Central memory CD4-positive, alpha-beta T cell (primary cell): ENCODE data around the gene GPRIN2.
"Not testable (repeated sequence)": the region's sequence is repeated elsewhere in the genome, so short reads cannot be mapped to it uniquely, and the experiment has no call there.

Experiments
- DNase-seq: peaks from one replicate; pipeline ENCODE4 v3.0.0; 2022

GPRIN2 gene

GRCh38 chr10:46534828-46535524 is 21.5 kb downstream of the GPRIN2 start:
- no peak for DNase-seq

GRCh38 chr10:46532256-46532655 is 24.2 kb downstream of the GPRIN2 start:
- DNase-seq = not testable (repeated sequence)

- DNase-seq = no peak
These were observed 25.9 kb downstream of the GPRIN2 start for GRCh38 chr10:46530249-46531186.

- DNase-seq = not testable (repeated sequence)
These were observed 26.7 kb downstream of the GPRIN2 start for GRCh38 chr10:46529742-46530141.

GRCh38 chr10:46528675-46529615 is 27.5 kb downstream of the GPRIN2 start:
- DNase-seq = no peak

- DNase-seq = no peak
These were observed 28.2 kb downstream of the GPRIN2 start for GRCh38 chr10:46528171-46528671.

- DNase-seq = no peak
These were observed 29.1 kb downstream of the GPRIN2 start for GRCh38 chr10:46527241-46527811.

GRCh38 chr10:46526682-46527038 is 29.8 kb downstream of the GPRIN2 start:
- no peak for DNase-seq

- no peak for DNase-seq
These were observed 30.4 kb downstream of the GPRIN2 start for GRCh38 chr10:46525824-46526681.

GRCh38 chr10:46525177-46525823 is 31.2 kb downstream of the GPRIN2 start:
- no peak for DNase-seq

GRCh38 chr10:46524472-46525176 is 31.8 kb downstream of the GPRIN2 start:
- DNase-seq = no peak

- DNase-seq = no peak
These were observed 32.4 kb downstream of the GPRIN2 start for GRCh38 chr10:46523962-46524471.

- no peak for DNase-seq
These were observed 33.1 kb downstream of the GPRIN2 start for GRCh38 chr10:46523119-46523961.

GRCh38 chr10:46522295-46523118 is 34.0 kb downstream of the GPRIN2 start:
- DNase-seq = no peak

- DNase-seq = no peak
These were observed 35.5 kb downstream of the GPRIN2 start for GRCh38 chr10:46520941-46521340.

GRCh38 chr10:46520381-46520780 is 36.1 kb downstream of the GPRIN2 start:
- no peak for DNase-seq

- DNase-seq = no peak
These were observed 38.3 kb downstream of the GPRIN2 start for GRCh38 chr10:46518028-46518725.
